B cell (primary cell): ENCODE results near the gene TAX1BP3. TPM values are rescaled to one million over a fixed set of nuclear protein-coding genes. Genes with fewer than 3 reads are reported as not detected.

Experiments
- ATAC-seq: fragments of 200-7000 bp; cut with Tn5 transposase; one replicate; pipeline ENCODE4 v1.10.0; 2021; ENCODE audit warnings: low read depth, mild to moderate bottlenecking, moderate number of reproducible peaks, moderate library complexity
- CTCF ChIA-PET: fragments of 350-600 bp; sonication (Branson Sonifier 250); formaldehyde crosslinking; loops from one replicate; lab custom pipeline; 2021; ENCODE audit warnings: antibody characterized with exemption, inconsistent platforms; lab: Charles Lee
- POLR2A ChIA-PET: fragments of 350-600 bp; sonication (Branson Sonifier 250); formaldehyde crosslinking; loops from one replicate; lab custom pipeline; 2021; ENCODE audit warnings: antibody characterized with exemption; lab: Charles Lee
- DNase-seq: peaks from one replicate; pipeline ENCODE4 v3.0.0; 2013
- H2AFZ ChIP-seq: 2 replicates; pipeline ENCODE4 v1.6.1; 2012; ENCODE audit warnings: mild to moderate bottlenecking, low read depth, low read length; ENCODE audit not compliant: insufficient read depth, poor library complexity, severe bottlenecking
- H3K27ac ChIP-seq, 2 donors: 1 replicate in 1 of 2; 2 replicates in 1 of 2; pipeline ENCODE4 v1.5.1; 2012 to 2013; ENCODE audit warnings: low read length in 2 of 2, mild to moderate bottlenecking in 2 of 2, moderate library complexity in 1 of 2
- H3K27me3 ChIP-seq, 4 experiments: fragments of 200-600 bp in 1 of 4; sonication (generic) in 1 of 4; replicated peaks in 1 of 4; 1 replicate in 2 of 4; 2 replicates in 2 of 4; pipeline versions ENCODE4 v1.6.1 to v1.7.0; 2013 to 2016; ENCODE audit warnings: low read length in 3 of 4, mild to moderate bottlenecking in 2 of 4, mixed read lengths in 1 of 4, moderate library complexity in 1 of 4; ENCODE audit not compliant: insufficient read depth in 4 of 4, control insufficient read depth in 3 of 4; ENCODE audit errors: control extremely low read depth in 1 of 4
- H3K36me3 ChIP-seq, 2 experiments: replicated peaks in 1 of 2; 1 replicate in 1 of 2; 2 replicates in 1 of 2; pipeline versions ENCODE4 v1.6.1 to v1.7.1; 2013; ENCODE audit warnings: low read length in 1 of 2; ENCODE audit not compliant: insufficient read depth in 2 of 2, control insufficient read depth in 1 of 2; ENCODE audit errors: control extremely low read depth in 1 of 2, extremely low read depth in 1 of 2
- H3K4me1 ChIP-seq, 2 donors: fragments of 200-600 bp in 1 of 2; sonication (generic) in 1 of 2; 1 replicate in 1 of 2; 2 replicates in 1 of 2; pipeline versions ENCODE4 v1.5.1 to v1.6.1; 2013 to 2017; ENCODE audit warnings: low read length in 2 of 2; ENCODE audit not compliant: control insufficient read depth in 2 of 2, insufficient read depth in 2 of 2
- H3K4me2 ChIP-seq: replicated peaks from 2 replicates; pipeline ENCODE3; 2012; ENCODE audit warnings: mild to moderate bottlenecking, low read depth, low read length; ENCODE audit not compliant: poor library complexity, severe bottlenecking
- H3K4me3 ChIP-seq, 5 experiments: fragments of 200-600 bp in 1 of 5; sonication (generic) in 1 of 5; 1 replicate in 3 of 5; 2 replicates in 2 of 5; pipeline versions ENCODE4 v1.5.1 to v1.7.0; 2011 to 2016; ENCODE audit warnings: low read length in 4 of 5, mild to moderate bottlenecking in 4 of 5, low read depth in 2 of 5, control low read depth in 1 of 5, moderate library complexity in 1 of 5; ENCODE audit not compliant: insufficient read depth in 1 of 5; ENCODE audit errors: control extremely low read depth in 1 of 5, extremely low read depth in 1 of 5
- H3K79me2 ChIP-seq: fragments of 200-600 bp; sonication (generic); one replicate; pipeline ENCODE4 v1.6.0; 2016; ENCODE audit warnings: low read length; ENCODE audit not compliant: control insufficient read depth, insufficient read depth
- H3K9ac ChIP-seq: fragments of 200-600 bp; sonication (generic); 2 replicates; pipeline ENCODE4 v1.6.1; 2017; ENCODE audit warnings: mild to moderate bottlenecking, low read length, moderate library complexity
- H3K9me3 ChIP-seq, 3 donors: one replicate each; pipeline versions ENCODE4 v1.6.1 to v1.7.1; 2013; ENCODE audit warnings: low read length in 2 of 3; ENCODE audit not compliant: control insufficient read depth in 2 of 3, insufficient read depth in 1 of 3; ENCODE audit errors: control extremely low read depth in 1 of 3
- H4K20me1 ChIP-seq: 2 replicates; pipeline ENCODE4 v1.6.0; 2012; ENCODE audit warnings: mild to moderate bottlenecking, low read length; ENCODE audit not compliant: insufficient read depth, control insufficient read depth, poor library complexity, severe bottlenecking
- H3K27ac Mint-ChIP-seq: one replicate; pipeline ENCODE4 v1.8.0; 2021; ENCODE audit warnings: mixed read lengths
- H3K27me3 Mint-ChIP-seq: one replicate; pipeline ENCODE4 v1.8.0; 2021; ENCODE audit warnings: mixed read lengths
- H3K4me1 Mint-ChIP-seq: one replicate; pipeline ENCODE4 v1.8.0; 2021; ENCODE audit warnings: mixed read lengths
- H3K4me3 Mint-ChIP-seq: one replicate; pipeline ENCODE4 v1.8.0; 2021; ENCODE audit warnings: mixed read lengths
- H3K9me3 Mint-ChIP-seq: one replicate; pipeline ENCODE4 v1.8.0; 2022; ENCODE audit warnings: mixed read lengths; ENCODE audit not compliant: insufficient read depth
- CTCF ChIP-seq: fragments of 200-600 bp; IDR thresholded peaks from one replicate; pipeline ENCODE4 v1.8.0; 2022; ENCODE audit warnings: antibody characterized with exemption, mild to moderate bottlenecking
- EZH2 ChIP-seq: IDR thresholded peaks from 2 replicates; pipeline ENCODE4 v1.6.1; 2012; ENCODE audit warnings: borderline replicate concordance, low read depth, mild to moderate bottlenecking, moderate library complexity, low read length; ENCODE audit not compliant: insufficient read depth, poor library complexity, severe bottlenecking
- WGBS: methylation state at CpG from one replicate; pipeline ENCODE4 v1.1.5; 2013; ENCODE audit warnings: missing lambda C conversion rate; ENCODE audit not compliant: insufficient coverage; 5-methylcytosine and 5-hydroxymethylcytosine counted together
- intact Hi-C: fragments of 100-400 bp; cut with micrococcal nuclease; formaldehyde crosslinking; loops from one replicate; pipeline ENCODE4 v1.10.0; 2022
- polyA plus RNA-seq: library from polyadenylated mRNA; depleted of rRNA; stranded (reverse); fragments of >200 nt; gene quantifications from 2 replicates; pipeline ENCODE4 v1.2.3, GENCODE V29; 2012
- total RNA-seq, 2 donors: library from RNA; stranded (reverse); fragments of 120-200 nt in 1 of 2; gene quantifications; 1 replicate in 1 of 2; 2 replicates in 1 of 2; pipeline versions ENCODE4 v1.2.3 to v1.2.4, GENCODE V29; 2013 to 2022

The TAX1BP3 gene
- total and polyA plus RNA-seq, 2 donors (not counting 1 experiment from before 2014, with no cell fraction given): 17.7 to 22.1 TPM

- WGBS: 96% methylated on average over 7 of the region's 16 CpGs
- Mint-ChIP-seq H3K9me3 (no peaks in the 10 kb centered on the region), H3K4me3 (no peak overlapping the region), H3K27ac (no peak overlapping the region), H3K27me3 (no peaks in the 10 kb centered on the region), H3K4me1 (no peaks in the 10 kb centered on the region)
- ChIA-PET CTCF (interaction anchor here (0.7 to 1.3 kb wide), 4 partner anchors 9 to 622 kb away, joined by 3 read pairs; partner anchors contain the start of genes CTNS and SHPK), POLR2A (no interaction called here)
- Histone ChIP-seq H3K9ac (no peak overlapping the region), H3K27ac (no peak overlapping the region), H3K4me1 (no peaks in the 10 kb centered on the region), H4K20me1 (no peaks in the 10 kb centered on the region), H2AFZ (no peak overlapping the region), H3K36me3 (peaks cover 3 to 46% of the 10 kb centered on the region in 2 experiments), H3K27me3 (no peaks in the 10 kb centered on the region), H3K4me3 (no peak overlapping the region), H3K4me2 (no peak overlapping the region), H3K79me2 (no peaks in the 10 kb centered on the region), H3K9me3 (no peaks in the 10 kb centered on the region)
- DNase-seq (no peak), ATAC-seq (no peak)
- intact Hi-C loops: no loop called here
- TF ChIP-seq CTCF: no peak
- no peak for TF ChIP-seq EZH2
Measured at GRCh38 chr17:3626831-3627768, 41.3 kb downstream of the TAX1BP3 start.

GRCh38 chr17:3622977-3623594, 45.3 kb downstream of the TAX1BP3 start:
- Mint-ChIP-seq H3K27ac (no peak overlapping the region), H3K4me1 (no peaks in the 10 kb centered on the region), H3K9me3 (no peaks in the 10 kb centered on the region), H3K4me3 (no peak overlapping the region), H3K27me3 (no peaks in the 10 kb centered on the region)
- Histone ChIP-seq H3K36me3 (peaks cover 9 to 43% of the 10 kb centered on the region in 2 experiments), H3K27ac (no peak overlapping the region), H3K4me1 (no peaks in the 10 kb centered on the region), H3K4me3 (no peak overlapping the region), H3K9ac (no peak overlapping the region), H3K4me2 (no peak overlapping the region), H3K27me3 (no peaks in the 10 kb centered on the region), H2AFZ (no peak overlapping the region), H3K9me3 (no peaks in the 10 kb centered on the region), H4K20me1 (no peaks in the 10 kb centered on the region), H3K79me2 (no peaks in the 10 kb centered on the region)
- no peak for DNase-seq
- 98% methylated on average over 14 of the region's 16 CpGs for WGBS
- ChIA-PET CTCF (no interaction called here), POLR2A (no interaction called here)
- no peak for TF ChIP-seq CTCF
- no peak for TF ChIP-seq EZH2
- intact Hi-C loops: no loop called here
- ATAC-seq: no peak
